ENCODE data around the gene VAV3.
"Not testable (repeated sequence)": the region's sequence is repeated elsewhere in the genome, so short reads cannot be mapped to it uniquely, and the experiment has no call there.

The VAV3 gene

GRCh38 chr1:107678993-107679392 is 286.0 kb downstream of the VAV3 start:
- no peak for DNase-seq

GRCh38 chr1:107677697-107678096 is 287.3 kb downstream of the VAV3 start:
- no peak for DNase-seq

- DNase-seq = no peak
These were observed 290.5 kb downstream of the VAV3 start for GRCh38 chr1:107674486-107674885.

GRCh38 chr1:107673006-107673405 is 292.0 kb downstream of the VAV3 start:
- no peak for DNase-seq

- no peak for DNase-seq
These were observed 294.5 kb downstream of the VAV3 start for GRCh38 chr1:107670397-107671040.

- DNase-seq = peak; percentile 79
These were observed 295.0 kb downstream of the VAV3 start for GRCh38 chr1:107669996-107670395.

GRCh38 chr1:107668762-107669161 is 296.2 kb downstream of the VAV3 start:
- DNase-seq = no peak

- no peak for DNase-seq
These were observed 298.5 kb downstream of the VAV3 start for GRCh38 chr1:107666493-107666892.

GRCh38 chr1:107664982-107665925 is 299.7 kb downstream of the VAV3 start:
- DNase-seq = no peak

GRCh38 chr1:107662971-107663370 is 302.0 kb downstream of the VAV3 start:
- no peak for DNase-seq

GRCh38 chr1:107661158-107661557 is 303.8 kb downstream of the VAV3 start:
- DNase-seq = no peak

- DNase-seq = no peak
These were observed 305.0 kb downstream of the VAV3 start for GRCh38 chr1:107659961-107660360.

GRCh38 chr1:107657356-107657755 is 307.6 kb downstream of the VAV3 start:
- DNase-seq = no peak

- no peak for DNase-seq
These were observed 311.2 kb downstream of the VAV3 start for GRCh38 chr1:107653765-107654164.

GRCh38 chr1:107653005-107653404 is 312.0 kb downstream of the VAV3 start:
- DNase-seq = no peak

- DNase-seq = not testable (repeated sequence)
These were observed 314.2 kb downstream of the VAV3 start for GRCh38 chr1:107650825-107651224.

GRCh38 chr1:107649023-107649422 is 316.0 kb downstream of the VAV3 start:
- DNase-seq = no peak

GRCh38 chr1:107648071-107648470 is 316.9 kb downstream of the VAV3 start:
- DNase-seq = no peak

GRCh38 chr1:107647012-107647411 is 318.0 kb downstream of the VAV3 start:
- DNase-seq = no peak

- no peak for DNase-seq
These were observed 321.2 kb downstream of the VAV3 start for GRCh38 chr1:107643766-107644165.

- DNase-seq = no peak
These were observed 324.8 kb downstream of the VAV3 start for GRCh38 chr1:107640207-107640606.

- DNase-seq = no peak
These were observed 327.9 kb downstream of the VAV3 start for GRCh38 chr1:107637101-107637500.

- DNase-seq = no peak
These were observed 331.4 kb downstream of the VAV3 start for GRCh38 chr1:107633596-107633995.

GRCh38 chr1:107626073-107626796 is 338.7 kb downstream of the VAV3 start:
- DNase-seq = no peak
